Measurements from ENCODE around the gene HERC4.

- TF ChIP-seq CTCF (IDR thresholded peaks at IDR 0.05; ENCODE audit: poor library complexity, severe bottlenecking) (no peak), POLR2AphosphoS5 (IDR thresholded peaks at IDR 0.05) (no peak), REST (IDR thresholded peaks at IDR 0.05; ENCODE audit: borderline replicate concordance) (no peak), SMC3 (conservative IDR thresholded peaks at IDR 0.05; ENCODE audit: poor library complexity) (no peak), MXI1 (conservative IDR thresholded peaks at IDR 0.05; ENCODE audit: poor library complexity, severe bottlenecking) (no peak)
These were observed 109.6 kb downstream of the HERC4 start for GRCh38 chr10:67965456-67965855.
